HS-27A (cell line): Measurements from ENCODE around the gene TMEM121.
"Not testable (repeated sequence)": the region's sequence is repeated elsewhere in the genome, so short reads cannot be mapped to it uniquely, and the experiment has no call there.

Source experiments
- DNase-seq: peaks from one replicate; pipeline ENCODE4 v3.0.0-alpha.2; 2012; ENCODE audit warnings: low read depth, missing footprints

Gene TMEM121

GRCh38 chr14:105547072-105547471 lies 20.7 kb downstream of the TMEM121 start:
- DNase-seq = not testable (repeated sequence)

DNA sequence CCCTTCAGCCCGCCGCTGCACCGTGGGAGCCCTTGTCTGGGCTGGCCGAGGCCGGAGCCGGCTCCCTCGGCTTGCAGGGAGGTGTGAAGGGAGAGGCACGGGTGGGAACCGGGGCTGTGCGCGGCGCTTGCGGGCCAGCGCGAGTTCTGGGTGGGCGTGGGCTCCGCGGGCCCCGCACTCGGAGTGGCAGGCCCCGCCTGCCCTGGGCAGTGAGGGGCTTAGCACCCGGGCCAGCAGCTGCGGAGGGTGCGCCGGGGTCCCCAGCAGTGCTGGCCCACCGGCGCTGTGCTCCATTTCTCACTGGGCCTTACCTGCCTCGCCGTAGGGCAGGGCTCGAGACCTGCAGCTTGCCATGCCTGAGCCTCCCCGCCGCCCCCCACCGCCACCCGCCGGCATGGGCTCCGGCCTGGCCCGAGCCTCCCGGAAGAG lies 21.4 kb downstream of the TMEM121 start:
- DNase-seq = no peak

DNA sequence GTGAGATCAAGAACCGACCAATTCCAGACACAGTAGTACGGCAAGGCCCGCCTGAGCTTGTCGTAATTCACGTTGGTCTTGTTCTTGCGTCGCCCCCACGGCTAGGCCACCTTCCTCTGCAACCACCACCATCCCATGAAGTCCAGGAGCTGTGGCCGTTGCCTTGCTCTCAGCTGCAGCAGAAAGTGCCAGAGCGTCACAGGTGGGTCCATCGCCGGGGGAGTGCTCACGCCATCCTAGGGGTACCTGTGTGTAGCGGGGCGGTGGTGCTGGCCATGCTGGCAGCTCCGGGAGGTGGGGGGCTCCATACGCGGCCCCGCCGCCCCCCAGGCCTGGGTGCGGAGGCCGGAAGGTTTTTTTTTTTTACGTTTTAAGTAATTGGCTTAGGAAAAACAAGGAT lies 23.1 kb downstream of the TMEM121 start:
- no peak for DNase-seq

DNA sequence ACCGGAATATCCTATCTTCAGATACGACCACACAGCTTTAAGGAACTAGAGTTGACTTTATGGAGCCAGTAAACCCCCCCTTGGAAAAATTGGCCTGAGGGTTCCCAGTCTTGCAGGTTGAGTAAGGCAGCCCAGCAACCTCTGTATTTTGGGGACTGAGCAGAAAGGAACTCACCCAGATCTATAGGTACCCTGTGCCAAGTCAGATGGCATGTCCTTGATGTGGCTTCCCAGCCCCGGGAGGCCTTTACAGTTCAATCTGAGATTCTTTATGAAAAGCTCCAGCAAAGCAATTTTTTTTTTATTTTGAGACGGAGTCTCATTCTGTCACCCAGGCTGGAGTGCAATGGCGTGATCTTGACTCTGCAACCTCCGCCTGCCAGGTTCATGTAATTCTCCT lies 27.6 kb downstream of the TMEM121 start:
- no peak for DNase-seq

DNA sequence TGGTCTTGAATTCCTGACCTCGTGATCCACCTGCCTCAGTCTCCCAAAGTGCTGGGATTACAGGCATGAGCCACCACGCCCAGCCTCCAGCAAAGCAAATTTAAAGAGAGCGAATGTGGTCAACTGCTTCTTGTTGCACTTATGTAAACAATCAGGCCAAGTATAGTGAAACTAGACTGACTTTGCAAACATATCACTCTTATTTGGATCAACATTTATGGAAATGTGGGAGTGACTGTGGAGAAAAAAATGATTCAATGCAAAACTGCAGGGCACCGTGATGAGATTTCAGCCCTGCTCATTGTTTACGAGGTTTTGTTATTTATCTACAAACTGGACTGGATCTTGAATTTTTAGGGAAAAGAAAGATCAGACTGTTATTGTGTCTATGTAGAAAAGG lies 28.1 kb downstream of the TMEM121 start:
- DNase-seq = no peak

DNA sequence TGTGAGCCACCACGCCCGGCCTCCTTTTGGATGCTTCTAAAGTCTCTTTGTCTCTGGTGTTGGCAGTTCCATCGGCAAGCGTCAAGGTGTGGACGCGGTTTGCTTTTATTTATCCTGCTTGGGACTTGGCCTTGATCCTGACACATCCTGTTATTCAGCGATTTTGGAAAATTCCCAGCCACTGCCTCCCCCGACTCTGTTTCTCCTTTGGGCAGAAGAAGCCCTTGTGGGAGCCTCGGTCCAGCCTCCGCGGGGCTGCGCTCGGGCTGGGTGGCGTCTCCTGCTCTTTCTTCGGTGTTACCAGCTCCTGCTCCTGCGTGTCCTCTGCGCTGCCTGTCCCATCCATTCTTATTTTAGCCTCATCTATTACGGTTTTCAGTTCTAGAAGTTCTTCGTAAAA lies 31.3 kb downstream of the TMEM121 start:
- not testable (repeated sequence) for DNase-seq

DNA sequence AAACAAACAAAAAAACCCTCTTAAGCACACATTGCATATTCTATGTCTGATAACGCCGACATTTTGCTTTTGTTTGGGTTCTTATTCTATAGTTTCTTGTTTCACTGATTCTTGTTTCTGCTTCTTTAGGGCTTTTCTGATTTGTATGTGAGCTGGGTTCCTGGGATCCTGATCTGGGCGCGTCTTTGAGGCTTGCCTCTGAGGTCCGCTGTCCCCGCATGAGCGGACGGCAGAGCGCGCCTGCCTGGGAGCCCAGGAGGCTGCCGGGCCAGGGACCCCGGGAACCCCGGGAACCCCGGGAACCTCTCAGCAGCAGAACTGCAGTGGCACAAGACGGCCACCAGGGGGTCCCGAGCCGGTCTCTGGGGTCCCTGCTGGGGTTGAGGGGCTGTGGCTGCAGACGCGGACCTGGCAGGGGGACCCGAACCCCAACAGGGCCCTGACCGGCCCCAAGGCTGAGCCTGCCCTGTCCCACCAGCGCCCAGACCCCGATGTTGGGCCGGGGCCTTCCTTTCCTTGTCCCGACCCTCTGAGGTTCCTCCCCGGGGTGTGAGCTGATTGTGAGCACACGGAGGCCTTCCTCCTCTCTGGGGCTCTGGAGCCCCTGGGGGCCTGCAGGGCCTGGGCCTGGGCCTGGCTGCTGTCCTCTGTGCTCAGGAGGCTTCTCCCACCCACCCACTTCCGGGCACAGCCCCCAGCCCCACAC lies 32.2 kb downstream of the TMEM121 start:
- DNase-seq = not testable (repeated sequence)

DNA sequence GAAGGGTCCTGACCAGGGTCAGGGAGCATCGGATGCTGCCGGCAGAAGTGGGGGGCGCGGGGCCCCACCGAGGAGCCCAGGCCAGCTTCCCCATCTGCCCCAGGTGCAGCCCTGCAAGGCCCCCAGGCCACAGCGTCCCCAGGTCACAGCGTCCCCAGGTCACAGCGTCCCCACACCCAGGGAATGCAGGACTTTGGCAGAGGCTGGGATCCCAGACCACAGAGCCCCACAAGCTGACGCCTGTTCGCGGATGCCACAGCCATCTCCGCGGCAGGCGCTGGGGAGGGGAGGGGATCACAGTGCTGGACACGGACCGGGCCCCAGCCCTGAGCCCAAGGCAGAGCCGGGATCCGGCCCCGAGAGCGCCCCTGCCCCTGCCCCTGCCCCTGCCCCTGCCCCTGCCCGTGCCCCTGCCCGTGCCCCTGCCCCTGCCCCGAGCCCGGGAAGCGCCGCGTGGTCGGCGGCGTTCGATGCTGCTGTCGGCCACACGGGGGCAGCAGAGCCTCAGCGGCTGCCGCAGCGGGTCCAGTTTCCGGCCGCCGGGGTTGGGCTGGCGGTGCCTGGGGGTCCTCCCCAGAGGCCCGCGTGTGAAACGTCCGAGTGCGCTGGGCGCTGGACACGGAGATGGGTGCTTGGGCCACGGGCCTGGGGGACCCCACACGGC lies 33.1 kb downstream of the TMEM121 start:
- DNase-seq = not testable (repeated sequence)

- not testable (repeated sequence) for DNase-seq
Measured at GRCh38 chr14:105560048-105560669, 33.8 kb downstream of the TMEM121 start.

GRCh38 chr14:105561345-105561744 lies 35.0 kb downstream of the TMEM121 start:
- not testable (repeated sequence) for DNase-seq

DNA sequence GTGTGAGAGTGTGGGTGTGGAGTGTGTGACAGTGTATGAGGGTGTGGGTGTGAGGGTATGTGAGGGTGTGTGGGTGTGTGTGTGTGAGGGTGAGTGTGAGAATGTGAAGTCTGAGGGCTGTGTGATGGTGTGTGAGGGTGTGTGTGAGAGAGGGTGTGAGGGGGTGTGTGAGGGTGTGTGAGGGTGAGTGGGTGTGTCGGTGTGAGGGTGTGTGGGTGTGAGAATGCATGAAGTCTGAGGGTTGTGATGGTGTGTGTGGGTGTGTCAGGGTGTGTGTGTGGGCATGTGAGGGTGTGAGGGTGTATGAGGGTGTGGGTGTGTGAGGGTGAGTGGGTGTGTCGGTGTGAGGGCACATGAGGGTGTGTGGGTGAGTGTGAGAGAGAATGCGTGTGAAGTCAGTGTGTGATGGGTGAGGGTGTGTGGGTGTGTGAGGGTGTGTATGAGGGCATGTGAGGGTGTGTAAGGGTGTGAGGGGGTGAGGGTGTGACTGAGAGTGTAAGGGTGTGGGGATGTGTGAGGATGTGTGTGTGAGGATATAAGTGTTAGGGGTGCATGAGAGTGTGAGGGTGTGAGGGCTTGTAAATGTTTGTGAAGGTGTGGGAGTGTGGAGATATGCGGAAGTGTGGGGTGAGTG lies 36.4 kb downstream of the TMEM121 start:
- no peak for DNase-seq

DNA sequence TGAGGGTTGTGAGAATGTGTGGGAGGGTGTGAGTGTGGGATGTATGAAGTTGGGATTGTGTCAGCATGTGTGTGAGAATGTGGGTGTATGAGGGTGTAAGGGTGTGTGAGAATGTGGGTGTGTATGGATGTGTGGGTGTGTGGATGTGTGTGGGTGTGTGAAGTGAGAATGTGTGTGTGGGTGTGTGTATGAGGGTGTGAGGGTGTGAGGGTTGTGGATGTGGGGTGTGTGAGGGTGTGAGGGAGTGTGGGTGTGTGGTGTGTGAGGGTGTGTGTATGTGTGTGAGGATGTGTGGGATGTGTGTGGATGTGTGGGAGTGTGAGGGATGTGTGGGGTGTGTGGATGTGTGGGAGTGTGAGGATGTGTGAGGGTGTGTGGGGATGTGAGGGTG lies 37.0 kb downstream of the TMEM121 start:
- DNase-seq = no peak

DNA sequence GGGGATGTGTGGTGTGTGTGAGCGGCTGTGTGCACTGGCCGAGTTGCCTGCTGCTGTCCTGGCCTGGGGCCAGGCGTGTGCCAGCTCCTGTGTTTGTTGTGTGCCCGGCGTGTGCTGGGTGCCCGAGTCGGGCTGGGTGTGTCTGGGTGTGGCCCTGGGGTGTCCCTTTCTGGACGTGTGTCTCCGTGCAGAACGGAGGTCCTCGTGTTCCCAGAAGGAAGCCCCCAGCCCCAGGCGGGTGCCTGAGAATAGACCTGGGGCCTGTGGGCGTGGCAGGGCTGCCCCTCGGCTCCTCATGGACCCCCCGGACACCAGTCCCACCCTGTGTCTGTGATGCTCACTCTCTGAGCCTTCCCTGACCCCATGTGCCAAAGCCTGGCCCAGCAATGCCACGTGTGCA lies 38.2 kb downstream of the TMEM121 start:
- not testable (repeated sequence) for DNase-seq

DNA sequence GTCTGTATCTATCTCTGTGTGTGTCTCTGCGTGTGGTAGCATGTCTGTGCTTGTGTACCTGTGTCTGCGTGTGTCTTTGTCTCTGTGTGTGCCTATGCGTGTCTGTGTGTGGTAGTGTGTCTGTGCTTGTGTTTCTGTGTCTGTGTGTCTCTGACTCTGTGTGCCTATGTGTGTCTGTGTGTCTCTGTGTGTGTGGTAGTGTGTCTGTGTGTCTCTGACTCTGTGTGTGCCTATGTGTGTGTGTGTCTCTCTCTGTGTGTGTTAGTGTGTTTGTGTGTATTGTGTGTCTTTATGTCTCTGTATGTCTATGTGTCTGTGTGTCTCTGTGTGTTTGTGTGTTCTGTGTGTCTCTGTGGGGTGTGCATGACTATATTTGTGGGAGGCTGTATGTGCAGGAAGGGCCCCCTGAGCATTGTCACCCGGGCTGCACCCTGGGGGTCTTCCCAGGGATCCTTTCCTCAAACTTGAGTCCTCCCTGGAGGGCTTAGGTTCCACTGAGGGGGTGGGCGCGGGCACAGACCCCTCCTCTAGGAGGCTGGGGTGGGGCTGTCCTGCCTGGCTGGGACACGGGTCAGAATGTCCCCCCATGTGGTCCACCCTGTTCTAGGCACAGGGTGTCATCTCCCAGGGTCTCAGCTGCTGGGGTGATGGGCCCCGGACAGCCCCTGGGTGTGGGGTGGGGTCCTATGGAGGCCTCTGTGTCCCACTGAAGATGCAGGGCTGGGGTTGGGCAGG lies 39.0 kb downstream of the TMEM121 start:
- not testable (repeated sequence) for DNase-seq

DNA sequence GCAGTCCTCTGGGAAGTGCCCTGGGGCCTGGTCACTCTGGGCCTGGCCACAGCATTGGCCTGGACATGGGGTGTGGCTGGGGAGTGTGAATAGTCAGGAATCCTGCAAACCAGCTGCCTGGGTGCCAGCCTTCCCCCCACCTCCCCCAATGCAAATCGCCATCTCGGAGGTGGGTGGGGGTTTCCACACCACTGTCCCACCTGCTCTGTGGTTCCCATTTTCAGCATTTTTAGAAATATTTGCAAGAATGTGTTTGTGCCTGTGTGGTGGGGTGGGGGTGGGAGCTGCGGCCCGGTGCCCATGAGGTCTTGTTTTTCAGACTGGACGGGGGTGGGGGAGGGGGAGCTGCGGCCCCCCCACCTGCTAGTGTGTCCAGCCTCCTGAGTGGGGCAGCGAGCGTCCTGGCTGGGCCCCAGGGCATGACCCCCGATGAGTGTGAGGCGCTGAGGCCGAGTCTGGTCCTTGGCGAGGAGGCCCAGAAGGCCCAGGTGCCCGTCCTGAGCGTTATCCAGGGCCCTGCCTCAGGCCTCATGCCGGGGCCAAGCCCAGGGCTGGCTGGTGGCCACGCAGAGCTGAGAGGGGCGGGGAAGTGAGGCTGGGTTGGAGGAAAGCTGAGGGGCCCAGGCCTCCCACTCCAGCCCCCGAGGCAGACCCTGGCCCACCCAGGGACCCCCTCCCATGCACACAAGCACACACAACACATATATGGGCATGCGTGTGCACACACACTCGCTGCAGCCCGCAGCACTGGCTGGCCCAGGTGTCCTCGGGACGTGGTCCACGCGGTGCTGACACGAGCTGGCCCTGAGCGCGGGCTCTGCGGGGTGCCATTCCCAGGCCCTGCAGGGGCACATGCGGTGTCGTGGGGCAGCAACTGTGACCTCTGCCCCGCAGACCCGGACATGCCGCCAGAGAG lies 40.1 kb downstream of the TMEM121 start:
- not testable (repeated sequence) for DNase-seq

GRCh38 chr14:105567164-105568103 lies 41.1 kb downstream of the TMEM121 start:
- not testable (repeated sequence) for DNase-seq

GRCh38 chr14:105568140-105568843 lies 41.9 kb downstream of the TMEM121 start:
- not testable (repeated sequence) for DNase-seq

DNA sequence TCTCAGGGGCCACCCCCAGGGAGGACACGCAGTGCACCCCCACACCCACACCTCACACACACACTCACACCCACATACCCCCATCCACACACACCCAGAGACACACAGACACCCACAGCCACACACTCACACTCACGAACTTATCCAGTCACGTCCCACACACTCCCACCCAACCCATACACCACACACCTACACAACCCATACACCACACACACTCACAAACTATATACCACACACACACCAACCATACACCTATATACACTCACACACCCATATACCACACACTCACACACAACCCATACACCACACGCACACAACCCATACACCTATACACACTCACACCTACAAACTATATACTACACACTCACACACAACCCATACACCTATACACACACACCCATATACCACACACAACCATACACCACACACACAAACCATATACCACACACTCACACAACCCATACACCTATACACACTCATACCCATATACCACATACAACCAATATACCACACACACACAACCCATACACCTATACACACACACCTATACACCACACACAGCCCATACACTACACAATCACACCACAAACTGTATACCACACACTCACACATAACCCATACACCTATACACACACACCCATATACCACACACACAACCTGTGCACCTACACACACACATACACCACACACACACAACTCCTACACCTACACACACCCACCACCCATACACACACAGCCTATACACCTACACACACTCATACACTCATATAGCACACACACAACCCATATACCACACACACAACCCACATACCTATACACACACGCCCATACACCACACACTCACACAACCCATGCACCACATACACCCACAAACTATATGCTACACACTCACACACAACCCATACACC lies 42.7 kb downstream of the TMEM121 start:
- no peak for DNase-seq
